Liver (tissue), 9 donors: Measurements from ENCODE around the gene MEIS1. TPM values are rescaled to one million over a fixed set of nuclear protein-coding genes. Genes with fewer than 3 reads are reported as not detected.

Experiments
- DNase-seq: peaks from one replicate; pipeline ENCODE4 v3.0.0-alpha.2; 2017; ENCODE audit warnings: low spot score
- H3K27ac ChIP-seq, 2 donors: one replicate each; pipeline ENCODE4 v1.7.0; 2013; ENCODE audit warnings: inconsistent platforms in 2 of 2, low read length in 2 of 2, control low read depth in 1 of 2, low read depth in 1 of 2, mild to moderate bottlenecking in 1 of 2
- H3K27me3 ChIP-seq, 4 donors: one replicate each; pipeline versions ENCODE4 v1.6.1 to v1.7.0; 2013; ENCODE audit warnings: low read length in 3 of 4, inconsistent platforms in 1 of 4, mild to moderate bottlenecking in 1 of 4, moderate library complexity in 1 of 4; ENCODE audit not compliant: control insufficient read depth in 4 of 4, insufficient read depth in 4 of 4
- H3K36me3 ChIP-seq, 4 donors: one replicate each; pipeline versions ENCODE4 v1.6.1 to v1.7.0; 2013; ENCODE audit warnings: low read length in 3 of 4, mild to moderate bottlenecking in 3 of 4, low read depth in 1 of 4, moderate library complexity in 1 of 4; ENCODE audit not compliant: control insufficient read depth in 4 of 4, insufficient read depth in 3 of 4
- H3K4me1 ChIP-seq, 4 donors: one replicate each; pipeline versions ENCODE4 v1.6.1 to v1.7.0; 2013; ENCODE audit warnings: low read length in 3 of 4, mild to moderate bottlenecking in 3 of 4, moderate library complexity in 1 of 4; ENCODE audit not compliant: control insufficient read depth in 4 of 4, insufficient read depth in 4 of 4
- H3K4me3 ChIP-seq, 3 donors: one replicate each; pipeline versions ENCODE4 v1.6.1 to v1.7.0; 2013; ENCODE audit warnings: low read length in 3 of 3, control low read depth in 1 of 3, low read depth in 1 of 3, mild to moderate bottlenecking in 1 of 3
- H3K9ac ChIP-seq, 2 donors: one replicate each; pipeline ENCODE4 v1.7.0; 2013; ENCODE audit warnings: low read length in 2 of 2, mild to moderate bottlenecking in 2 of 2, moderate library complexity in 2 of 2, control low read depth in 1 of 2, low read depth in 1 of 2
- H3K9me3 ChIP-seq, 4 donors: one replicate each; pipeline versions ENCODE4 v1.6.1 to v1.7.0; 2013; ENCODE audit warnings: low read length in 3 of 4; ENCODE audit not compliant: control insufficient read depth in 4 of 4
- ATF3 ChIP-seq: IDR thresholded peaks from 2 replicates; pipeline ENCODE4 v1.6.1; 2016; ENCODE audit warnings: antibody characterized with exemption
- EGR1 ChIP-seq, 2 donors: IDR thresholded peaks; 2 replicates each; pipeline ENCODE4 v1.6.1; 2016 to 2018; ENCODE audit warnings: antibody characterized with exemption in 2 of 2, low read depth in 2 of 2
- FOXA1 ChIP-seq: IDR thresholded peaks from 2 replicates; pipeline ENCODE4 v1.6.1; 2016; ENCODE audit warnings: antibody characterized with exemption
- FOXA2 ChIP-seq: IDR thresholded peaks from 2 replicates; pipeline ENCODE4 v1.6.1; 2016; ENCODE audit warnings: antibody characterized with exemption
- GABPA ChIP-seq, 2 donors: IDR thresholded peaks in 1 of 2; conservative IDR thresholded peaks in 1 of 2; 2 replicates each; pipeline ENCODE4 v1.6.1; 2016; ENCODE audit warnings: antibody characterized with exemption in 2 of 2, mild to moderate bottlenecking in 1 of 2, moderate library complexity in 1 of 2
- HNF4A ChIP-seq, 2 donors: conservative IDR thresholded peaks; 2 replicates each; pipeline ENCODE4 v1.6.1; 2016; ENCODE audit warnings: antibody characterized with exemption in 2 of 2, mild to moderate bottlenecking in 2 of 2
- HNF4G ChIP-seq: IDR thresholded peaks from 2 replicates; pipeline ENCODE4 v1.6.1; 2016; ENCODE audit warnings: antibody characterized with exemption
- JUND ChIP-seq, 2 donors: IDR thresholded peaks; 2 replicates each; pipeline ENCODE4 v1.6.1; 2016; ENCODE audit warnings: antibody characterized with exemption in 2 of 2
- NR2F2 ChIP-seq: IDR thresholded peaks from 2 replicates; pipeline ENCODE4 v1.6.1; 2016; ENCODE audit warnings: antibody characterized with exemption
- RAD21 ChIP-seq, 2 donors: IDR thresholded peaks; 2 replicates each; pipeline ENCODE4 v1.6.1; 2016; ENCODE audit warnings: antibody characterized with exemption in 2 of 2, mild to moderate bottlenecking in 2 of 2
- REST ChIP-seq: IDR thresholded peaks from 2 replicates; pipeline ENCODE4 v1.6.1; 2016; ENCODE audit warnings: antibody characterized with exemption, mild to moderate bottlenecking
- RXRA ChIP-seq, 2 donors: IDR thresholded peaks; 2 replicates each; pipeline ENCODE4 v1.6.1; 2017 to 2018; ENCODE audit warnings: antibody characterized with exemption in 2 of 2, mild to moderate bottlenecking in 1 of 2
- SP1 ChIP-seq: IDR thresholded peaks from 2 replicates; pipeline ENCODE4 v1.6.1; 2018; ENCODE audit warnings: antibody characterized with exemption, mild to moderate bottlenecking
- TAF1 ChIP-seq: conservative IDR thresholded peaks from 2 replicates; pipeline ENCODE4 v1.6.1; 2016; ENCODE audit warnings: antibody characterized with exemption, mild to moderate bottlenecking
- YY1 ChIP-seq: IDR thresholded peaks from 2 replicates; pipeline ENCODE4 v1.6.1; 2016; ENCODE audit warnings: antibody characterized with exemption, mild to moderate bottlenecking
- WGBS: extraction: QIAGEN DNeasy Blood & Tissue Kit; methylation state at CpG from one replicate; pipeline ENCODE4 v1.1.7; 2013; 5-methylcytosine and 5-hydroxymethylcytosine counted together
- polyA plus RNA-seq, 2 donors: library from polyadenylated mRNA; stranded (reverse) in 1 of 2; unstranded in 1 of 2; fragments of 200-250 nt in 1 of 2; fragments of >200 nt in 1 of 2; fragmentation: Nextera tagmentation in 1 of 2; extraction: Ambion mirVana in 1 of 2; gene quantifications; one replicate each; pipeline versions ENCODE4 v1.2.1 to v1.2.3, GENCODE V29; 2013 to 2015
- total RNA-seq, 2 donors: library from RNA; depleted of rRNA; stranded (reverse); fragments of >200 nt; gene quantifications; one replicate each; pipeline ENCODE4 v1.2.3, GENCODE V29; 2014
- TF ChIP-seq, protein P1 (sequence below): fragments of 150-350 bp; IDR thresholded peaks from 2 replicates; pipeline ENCODE4 v1.5.1; 2017; ENCODE audit warnings: improper control_type of control experiment, low read depth, low read length; ENCODE audit not compliant: missing input control
- TF ChIP-seq, protein P2 (sequence below): IDR thresholded peaks from 2 replicates; pipeline ENCODE4 v1.6.1; 2016; ENCODE audit warnings: antibody characterized with exemption
- TF ChIP-seq, protein P3 (sequence below): IDR thresholded peaks from 2 replicates; pipeline ENCODE4 v1.6.1; 2016; ENCODE audit warnings: antibody characterized with exemption
- donor health status: healthy.
- donor health status: healthy.
- donor health status: healthy.
- donor health status: healthy.
- donor health status: healthy.

MEIS1 gene
- total and polyA plus RNA-seq, 4 donors, result 1.6 to 8.6 (median 5.5) TPM

DNA sequence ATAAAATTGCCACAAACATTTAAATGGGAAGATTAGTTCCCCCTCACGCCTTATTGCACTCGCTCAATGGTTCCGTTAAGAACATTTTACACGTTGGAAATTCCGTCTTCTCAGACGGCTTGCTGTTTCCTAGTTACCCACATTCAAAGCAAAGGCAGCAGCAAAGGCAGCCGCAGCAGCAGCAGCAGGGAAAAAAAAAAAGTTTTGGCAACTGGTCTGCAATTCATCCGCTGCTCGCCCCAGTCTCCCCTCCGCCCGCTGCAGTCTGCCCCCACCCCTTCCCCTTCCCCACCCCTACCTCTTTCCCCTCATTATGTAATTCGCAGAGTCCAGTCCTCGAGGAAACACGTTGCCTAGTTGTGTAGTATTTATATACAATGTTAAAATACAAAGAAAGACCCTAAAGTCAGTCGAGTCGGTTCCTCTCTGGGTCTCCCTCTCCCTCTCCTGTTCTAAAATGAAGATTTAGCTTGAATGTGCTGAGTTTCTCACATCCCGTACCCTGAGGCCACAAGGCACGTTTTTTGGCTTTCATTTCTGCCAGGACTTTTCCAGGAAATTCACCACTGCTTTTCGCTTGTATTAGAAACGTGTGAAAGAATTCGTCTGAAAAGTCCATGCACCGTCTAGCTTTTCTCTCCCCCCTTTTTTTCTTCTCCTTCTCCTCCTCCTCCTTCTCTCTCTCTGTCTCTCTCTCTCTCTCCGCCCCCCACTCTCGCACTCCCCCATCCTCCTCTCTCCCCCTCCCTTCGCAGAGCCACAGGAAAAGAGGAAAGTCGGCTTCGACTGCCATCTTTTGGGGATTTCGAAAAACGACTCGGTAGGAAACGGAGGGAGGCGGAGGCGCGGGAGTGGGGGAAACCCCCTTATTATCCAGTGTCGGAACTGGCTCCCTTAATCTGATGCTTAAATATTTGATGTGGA, 140.0 kb downstream of the MEIS1 start:
- peak; percentile 50 for DNase-seq
- Histone ChIP-seq H3K4me1 (peaks cover 5 to 34% (median 23%) of the 10 kb centered on the region in 4 donors), H3K36me3 (no peaks in the 10 kb centered on the region)

More for the DNA sequence above, 140.0 kb downstream of the MEIS1 start:
- no peak for TF ChIP-seq HNF4A (conservative IDR thresholded peaks at IDR 0.05)
- TF ChIP-seq, protein P1, sequence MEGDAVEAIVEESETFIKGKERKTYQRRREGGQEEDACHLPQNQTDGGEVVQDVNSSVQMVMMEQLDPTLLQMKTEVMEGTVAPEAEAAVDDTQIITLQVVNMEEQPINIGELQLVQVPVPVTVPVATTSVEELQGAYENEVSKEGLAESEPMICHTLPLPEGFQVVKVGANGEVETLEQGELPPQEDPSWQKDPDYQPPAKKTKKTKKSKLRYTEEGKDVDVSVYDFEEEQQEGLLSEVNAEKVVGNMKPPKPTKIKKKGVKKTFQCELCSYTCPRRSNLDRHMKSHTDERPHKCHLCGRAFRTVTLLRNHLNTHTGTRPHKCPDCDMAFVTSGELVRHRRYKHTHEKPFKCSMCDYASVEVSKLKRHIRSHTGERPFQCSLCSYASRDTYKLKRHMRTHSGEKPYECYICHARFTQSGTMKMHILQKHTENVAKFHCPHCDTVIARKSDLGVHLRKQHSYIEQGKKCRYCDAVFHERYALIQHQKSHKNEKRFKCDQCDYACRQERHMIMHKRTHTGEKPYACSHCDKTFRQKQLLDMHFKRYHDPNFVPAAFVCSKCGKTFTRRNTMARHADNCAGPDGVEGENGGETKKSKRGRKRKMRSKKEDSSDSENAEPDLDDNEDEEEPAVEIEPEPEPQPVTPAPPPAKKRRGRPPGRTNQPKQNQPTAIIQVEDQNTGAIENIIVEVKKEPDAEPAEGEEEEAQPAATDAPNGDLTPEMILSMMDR, result peak; percentile 51
- TF ChIP-seq NR2F2, result no peak
- no peak for TF ChIP-seq ATF3
- TF ChIP-seq TAF1, result peak; percentile 33
- TF ChIP-seq RXRA (IDR thresholded peaks at IDR 0.05), result no peak
- TF ChIP-seq EGR1 (IDR thresholded peaks at IDR 0.05; ENCODE audit: low read depth in 2 of 2), result no peak
- no peak for TF ChIP-seq JUND (IDR thresholded peaks at IDR 0.05)
- TF ChIP-seq, protein P2, sequence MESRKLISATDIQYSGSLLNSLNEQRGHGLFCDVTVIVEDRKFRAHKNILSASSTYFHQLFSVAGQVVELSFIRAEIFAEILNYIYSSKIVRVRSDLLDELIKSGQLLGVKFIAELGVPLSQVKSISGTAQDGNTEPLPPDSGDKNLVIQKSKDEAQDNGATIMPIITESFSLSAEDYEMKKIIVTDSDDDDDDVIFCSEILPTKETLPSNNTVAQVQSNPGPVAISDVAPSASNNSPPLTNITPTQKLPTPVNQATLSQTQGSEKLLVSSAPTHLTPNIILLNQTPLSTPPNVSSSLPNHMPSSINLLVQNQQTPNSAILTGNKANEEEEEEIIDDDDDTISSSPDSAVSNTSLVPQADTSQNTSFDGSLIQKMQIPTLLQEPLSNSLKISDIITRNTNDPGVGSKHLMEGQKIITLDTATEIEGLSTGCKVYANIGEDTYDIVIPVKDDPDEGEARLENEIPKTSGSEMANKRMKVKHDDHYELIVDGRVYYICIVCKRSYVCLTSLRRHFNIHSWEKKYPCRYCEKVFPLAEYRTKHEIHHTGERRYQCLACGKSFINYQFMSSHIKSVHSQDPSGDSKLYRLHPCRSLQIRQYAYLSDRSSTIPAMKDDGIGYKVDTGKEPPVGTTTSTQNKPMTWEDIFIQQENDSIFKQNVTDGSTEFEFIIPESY, result no peak
- TF ChIP-seq FOXA1, result no peak
- TF ChIP-seq GABPA (IDR thresholded peaks at IDR 0.05 in 1 of 2, conservative IDR thresholded peaks at IDR 0.05 in 1 of 2), result no peak
- no peak for TF ChIP-seq FOXA2
- TF ChIP-seq SP1, result no peak
- TF ChIP-seq RAD21 (IDR thresholded peaks at IDR 0.05), result peak; percentile 88 to 89
- no peak for TF ChIP-seq REST
- no peak for TF ChIP-seq HNF4G
- TF ChIP-seq, protein P3, sequence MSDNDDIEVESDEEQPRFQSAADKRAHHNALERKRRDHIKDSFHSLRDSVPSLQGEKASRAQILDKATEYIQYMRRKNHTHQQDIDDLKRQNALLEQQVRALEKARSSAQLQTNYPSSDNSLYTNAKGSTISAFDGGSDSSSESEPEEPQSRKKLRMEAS, result peak; percentile 12
- no peak for TF ChIP-seq YY1
- WGBS, result 1% methylated on average over 35 of the region's 35 CpGs
- H3K27me3 ChIP-seq, result peaks cover 0 to 21% (median 8%) of the 10 kb centered on the region in 4 donors
- H3K9me3 ChIP-seq, result no peaks in the 10 kb centered on the region
- peak overlapping the region; percentile 17 to 73 for H3K27ac ChIP-seq
- H3K9ac ChIP-seq, result peak overlapping the region in 1 of 2 donors; percentile 11
- peak overlapping the region; percentile 21 to 79 (median 59) for H3K4me3 ChIP-seq
